Bronchial epithelial cell (primary cell): ENCODE measurements around the gene CALML5. TPM values are rescaled to one million over a fixed set of nuclear protein-coding genes. Genes with fewer than 3 reads are reported as not detected.

ENCODE experiments used
- DNase-seq: peaks from one replicate; pipeline ENCODE4 v3.0.0-alpha.2; 2010; ENCODE audit warnings: low read depth
- FAIRE-seq: peaks from 2 replicates; lab custom pipeline; 2011; peaks lifted over from hg19 to GRCh38; lab: Jason Lieb, UNC
- H3K27me3 ChIP-seq: 2 replicates; pipeline ENCODE4 v1.5.1; 2011; ENCODE audit warnings: low read length; ENCODE audit not compliant: control insufficient read depth, insufficient read depth
- H3K36me3 ChIP-seq: 2 replicates; pipeline ENCODE4 v1.5.1; 2011; ENCODE audit warnings: low read length; ENCODE audit not compliant: control insufficient read depth, insufficient read depth
- H3K4me3 ChIP-seq: 2 replicates; pipeline ENCODE4 v1.5.1; 2011; ENCODE audit warnings: mild to moderate bottlenecking, low read depth, low read length, control low read depth
- total RNA-seq: library from RNA; depleted of rRNA; stranded (reverse); fragments of >200 nt; gene quantifications from 2 replicates; pipeline ENCODE4 v1.2.1, GENCODE V29; 2014
- TF ChIP-seq, protein P1 (sequence below): IDR thresholded peaks from 2 replicates; pipeline ENCODE4 v1.5.1; 2011; ENCODE audit warnings: mild to moderate bottlenecking, moderate library complexity, low read length, control low read depth, inconsistent platforms; ENCODE audit not compliant: insufficient read depth, severe bottlenecking

The CALML5 gene, protein sequence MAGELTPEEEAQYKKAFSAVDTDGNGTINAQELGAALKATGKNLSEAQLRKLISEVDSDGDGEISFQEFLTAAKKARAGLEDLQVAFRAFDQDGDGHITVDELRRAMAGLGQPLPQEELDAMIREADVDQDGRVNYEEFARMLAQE
- total RNA-seq, result 0.79 and 4.4 TPM in 2 replicates

DNA sequence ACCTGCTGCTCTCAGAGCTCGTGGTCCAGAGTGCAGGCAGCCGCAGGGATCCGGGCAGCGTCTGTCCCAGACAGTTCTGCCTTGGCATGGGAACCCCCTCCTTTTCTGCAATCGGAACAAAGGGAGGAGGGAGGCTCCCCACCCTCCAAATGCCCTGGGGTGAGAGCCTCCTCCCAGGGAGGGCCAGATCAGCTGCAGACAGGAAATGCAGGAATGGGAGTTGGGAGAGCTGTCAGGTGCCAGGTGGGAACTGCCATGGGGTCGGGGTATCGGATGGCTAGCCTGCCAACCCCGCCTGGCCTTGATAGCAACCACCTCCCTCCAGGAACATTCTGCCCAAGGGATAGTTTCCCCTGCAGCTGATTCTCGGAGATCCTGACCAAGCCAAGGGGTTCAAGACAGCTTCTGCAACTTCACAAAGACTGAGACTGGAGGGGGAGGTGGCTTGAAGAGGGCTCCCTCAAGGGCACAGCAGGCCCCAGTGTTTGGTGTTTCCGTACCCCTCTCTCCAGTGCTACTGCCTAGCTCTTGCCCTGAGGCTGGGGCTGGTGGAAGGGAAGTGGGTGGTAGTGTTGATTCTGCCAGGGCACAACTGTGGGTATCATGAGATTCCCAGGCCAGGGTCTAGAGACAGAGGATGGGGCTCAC, at the start of gene CALML5:
CALML5 (minus strand) TSS at position 78 of the 648 bp plus-strand sequence. CDS start 132 bp downstream, outside the sequence.
- no peaks in the 10 kb centered on the region for H3K36me3 ChIP-seq
- peaks cover 2% of the 10 kb centered on the region for H3K27me3 ChIP-seq
- H3K4me3 ChIP-seq, result no peak within 1 kb of the TSS
- DNase-seq (no peak), FAIRE-seq (no peak)
- TF ChIP-seq, protein P1, sequence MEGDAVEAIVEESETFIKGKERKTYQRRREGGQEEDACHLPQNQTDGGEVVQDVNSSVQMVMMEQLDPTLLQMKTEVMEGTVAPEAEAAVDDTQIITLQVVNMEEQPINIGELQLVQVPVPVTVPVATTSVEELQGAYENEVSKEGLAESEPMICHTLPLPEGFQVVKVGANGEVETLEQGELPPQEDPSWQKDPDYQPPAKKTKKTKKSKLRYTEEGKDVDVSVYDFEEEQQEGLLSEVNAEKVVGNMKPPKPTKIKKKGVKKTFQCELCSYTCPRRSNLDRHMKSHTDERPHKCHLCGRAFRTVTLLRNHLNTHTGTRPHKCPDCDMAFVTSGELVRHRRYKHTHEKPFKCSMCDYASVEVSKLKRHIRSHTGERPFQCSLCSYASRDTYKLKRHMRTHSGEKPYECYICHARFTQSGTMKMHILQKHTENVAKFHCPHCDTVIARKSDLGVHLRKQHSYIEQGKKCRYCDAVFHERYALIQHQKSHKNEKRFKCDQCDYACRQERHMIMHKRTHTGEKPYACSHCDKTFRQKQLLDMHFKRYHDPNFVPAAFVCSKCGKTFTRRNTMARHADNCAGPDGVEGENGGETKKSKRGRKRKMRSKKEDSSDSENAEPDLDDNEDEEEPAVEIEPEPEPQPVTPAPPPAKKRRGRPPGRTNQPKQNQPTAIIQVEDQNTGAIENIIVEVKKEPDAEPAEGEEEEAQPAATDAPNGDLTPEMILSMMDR, result no peak

DNA sequence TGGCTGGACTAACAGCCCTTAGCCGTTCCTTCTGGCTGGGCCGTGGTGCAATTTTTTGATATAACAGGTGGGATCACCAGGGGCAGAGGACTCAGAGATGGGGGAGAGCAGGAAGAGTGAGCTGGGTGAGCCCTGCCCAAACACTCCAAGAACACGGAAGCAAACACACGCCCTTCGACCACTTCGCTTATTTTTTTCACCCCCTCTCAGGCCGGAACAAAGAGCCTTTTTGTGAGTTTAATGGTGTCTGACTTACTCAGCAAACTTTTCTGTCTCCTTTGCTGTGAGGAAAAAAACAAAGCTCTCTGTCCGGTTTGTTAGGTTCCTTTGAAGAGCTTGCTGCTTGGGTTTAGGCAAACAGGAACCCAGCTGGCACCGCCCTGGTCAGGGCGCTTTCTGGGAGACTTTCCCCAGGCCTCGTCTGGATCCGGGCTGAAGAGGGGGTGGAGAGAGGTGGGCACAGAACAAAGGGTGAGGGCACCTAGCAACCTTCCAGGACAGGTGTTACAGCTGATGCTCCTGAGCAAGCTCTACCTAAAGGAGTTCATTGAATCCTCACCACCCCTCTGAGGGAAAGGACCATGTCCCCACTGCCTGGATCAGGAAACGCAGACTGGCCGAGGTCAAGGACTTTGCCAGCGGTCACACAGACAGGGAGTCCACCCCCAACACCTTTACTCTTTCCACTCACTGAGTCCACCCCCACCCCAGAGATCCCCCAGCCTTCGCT, 48.7 kb upstream of the CALML5 start:
- peak; percentile 82 for DNase-seq
- FAIRE-seq, result no peak
- H3K27me3 ChIP-seq, result no peaks in the 10 kb centered on the region
- H3K4me3 ChIP-seq, result peak overlapping the region; percentile 11
- TF ChIP-seq, protein P1, result no peak
- no peaks in the 10 kb centered on the region for H3K36me3 ChIP-seq

DNA sequence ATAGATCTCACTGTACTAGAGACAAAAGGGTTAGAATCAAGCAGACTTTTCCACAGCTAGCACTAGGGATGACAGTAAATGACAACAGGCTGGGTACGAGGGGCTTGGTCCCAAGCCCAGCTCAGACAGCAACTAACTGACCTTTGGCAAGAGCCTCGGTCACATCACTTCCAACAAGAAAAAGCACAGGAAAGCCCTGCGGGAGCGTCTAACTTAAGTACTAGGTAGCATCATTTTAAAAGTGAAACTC, 48.2 kb upstream of the CALML5 start:
- Histone ChIP-seq H3K4me3 (peak overlapping the region; percentile 11), H3K27me3 (no peaks in the 10 kb centered on the region), H3K36me3 (no peaks in the 10 kb centered on the region)
- FAIRE-seq, result no peak
- TF ChIP-seq, protein P1, result no peak
- DNase-seq, result no peak

DNA sequence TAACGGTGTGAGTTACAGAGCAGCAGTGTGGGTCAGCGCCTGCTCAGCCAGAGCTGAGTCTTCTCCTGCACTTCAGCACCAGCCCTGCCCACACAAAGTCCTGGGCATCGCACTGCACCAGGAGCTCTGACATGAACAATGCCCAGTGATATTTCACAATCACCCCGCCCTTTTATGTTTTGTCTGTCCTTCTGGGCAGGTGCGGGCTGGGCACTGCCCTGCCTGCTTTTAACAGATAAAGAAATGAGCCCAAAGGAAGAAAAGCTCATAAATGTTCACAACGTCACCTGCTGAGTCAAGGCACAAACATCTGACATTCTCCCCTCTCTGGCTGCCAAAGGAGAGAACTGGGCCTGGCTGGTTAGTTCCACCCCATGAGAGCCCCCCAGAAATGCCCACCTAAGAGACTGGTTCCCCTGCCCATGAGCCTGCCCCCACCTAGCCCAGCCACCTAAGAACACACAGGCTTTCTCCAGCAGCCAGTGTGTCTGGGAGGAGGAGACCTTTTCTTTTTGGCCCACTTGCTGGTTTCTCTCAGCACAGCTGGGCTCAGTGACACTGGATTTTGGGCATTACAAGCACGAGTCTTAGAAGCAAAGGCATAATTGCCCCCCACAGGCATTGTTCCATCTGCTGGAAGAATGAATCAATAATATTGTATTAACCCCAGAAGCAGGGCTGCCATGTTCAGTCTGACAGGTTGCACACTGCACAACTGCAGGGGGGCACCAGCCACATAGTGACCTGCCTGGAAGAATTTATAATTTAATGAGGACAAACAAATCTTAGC, 47.7 kb upstream of the CALML5 start:
- Histone ChIP-seq H3K36me3 (no peaks in the 10 kb centered on the region), H3K4me3 (no peak overlapping the region), H3K27me3 (no peaks in the 10 kb centered on the region)
- peak; percentile 90 for FAIRE-seq
- TF ChIP-seq, protein P1, result no peak
- DNase-seq, result peak; percentile 86

DNA sequence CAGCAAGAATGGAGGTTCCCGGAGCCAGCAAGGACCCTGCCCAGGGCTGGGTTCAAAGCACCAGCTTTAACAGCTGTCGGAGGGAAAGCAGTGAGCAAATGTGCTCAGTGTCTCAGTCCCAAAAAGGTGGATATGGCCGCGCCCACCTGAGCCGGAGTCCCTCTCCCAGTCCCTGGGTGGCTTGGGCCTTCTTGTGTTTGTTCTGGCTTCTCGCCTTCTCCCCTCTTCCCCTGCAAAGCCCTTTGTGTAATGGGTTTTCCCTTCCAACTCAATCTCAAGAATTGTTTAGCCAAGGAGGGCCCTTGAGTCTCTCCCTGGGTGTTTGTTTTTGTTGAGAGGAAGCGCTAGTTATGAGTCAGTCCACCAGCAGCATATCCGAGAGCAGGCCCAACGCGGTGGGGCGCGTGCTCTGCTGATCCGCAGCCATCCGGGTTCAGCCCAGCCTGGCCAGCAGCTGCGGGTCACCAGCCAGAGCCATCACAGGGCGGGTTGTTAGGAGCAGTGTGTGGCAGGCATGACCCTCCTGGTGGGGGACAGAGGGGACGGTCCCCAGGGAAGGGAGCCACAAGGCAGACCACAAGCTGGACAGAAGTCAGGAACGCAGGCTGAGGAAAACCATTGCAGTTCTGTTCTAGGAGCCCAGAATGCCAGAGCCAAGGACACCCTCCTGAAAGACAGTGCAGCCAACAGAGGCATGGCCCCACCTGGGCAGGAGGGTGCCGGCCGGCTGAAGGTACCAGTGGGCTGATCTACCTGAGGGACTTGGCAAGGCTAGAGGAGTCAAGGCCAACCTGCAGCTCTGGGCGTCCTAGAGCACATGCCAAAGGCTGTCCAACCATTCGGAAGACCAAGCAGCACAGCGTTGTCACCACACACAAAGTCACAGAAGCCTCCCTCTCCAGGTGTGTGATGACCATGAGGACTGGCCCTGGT, 46.7 kb upstream of the CALML5 start:
- FAIRE-seq (no peak), DNase-seq (peak; percentile 77)
- Histone ChIP-seq H3K4me3 (no peak overlapping the region), H3K36me3 (no peaks in the 10 kb centered on the region), H3K27me3 (no peaks in the 10 kb centered on the region)
- TF ChIP-seq, protein P1, result no peak
